IgD-negative memory B cell (primary cell): ENCODE data around the gene PTX3. TPM values are rescaled to one million over a fixed set of nuclear protein-coding genes. Genes with fewer than 3 reads are reported as not detected.

Experiments used
- H3K27ac Mint-ChIP-seq, 3 donors: one replicate each; pipeline ENCODE4 v1.8.0; 2020 to 2022; ENCODE audit warnings: mild to moderate bottlenecking in 3 of 3, mixed read lengths in 3 of 3, moderate library complexity in 1 of 3
- H3K27me3 Mint-ChIP-seq: one replicate; pipeline ENCODE4 v1.8.0; 2021; ENCODE audit warnings: mixed read lengths
- H3K36me3 Mint-ChIP-seq: one replicate; pipeline ENCODE4 v1.8.0; 2020; ENCODE audit warnings: mild to moderate bottlenecking, mixed read lengths
- H3K4me1 Mint-ChIP-seq, 3 donors: one replicate each; pipeline ENCODE4 v1.8.0; 2020 to 2022; ENCODE audit warnings: mixed read lengths in 3 of 3, mild to moderate bottlenecking in 1 of 3
- H3K4me3 Mint-ChIP-seq, 4 donors: one replicate each; pipeline ENCODE4 v1.8.0; 2020 to 2022; ENCODE audit warnings: mild to moderate bottlenecking in 4 of 4, mixed read lengths in 4 of 4, moderate library complexity in 3 of 4
- H3K9me3 Mint-ChIP-seq, 3 donors: one replicate each; pipeline ENCODE4 v1.8.0; 2020 to 2021; ENCODE audit warnings: mixed read lengths in 3 of 3, mild to moderate bottlenecking in 1 of 3
- polyA plus RNA-seq: library from polyadenylated mRNA; unstranded; fragments of 300-500 nt; fragmentation: Illumina TruSeq; gene quantifications from one replicate; pipeline ENCODE4 v1.2.3, GENCODE V29; 2021

The PTX3 gene
- polyA plus RNA-seq, 1 donor from 2014 or later, result not detected

GRCh38 chr3:157475921-157476414, 39.3 kb downstream of the PTX3 start:
- no peaks in the 10 kb centered on the region for H3K27me3 Mint-ChIP-seq
- peaks cover 0 to 2% (median 0%) of the 10 kb centered on the region in 3 donors for H3K4me1 Mint-ChIP-seq
- H3K36me3 Mint-ChIP-seq, result no peaks in the 10 kb centered on the region
- H3K9me3 Mint-ChIP-seq, result no peaks in the 10 kb centered on the region
- H3K27ac Mint-ChIP-seq, result no peak overlapping the region
- H3K4me3 Mint-ChIP-seq, result no peak overlapping the region

GRCh38 chr3:157477441-157477840, 40.8 kb downstream of the PTX3 start:
- H3K27ac Mint-ChIP-seq, result no peak overlapping the region

GRCh38 chr3:157479464-157480243, 43.0 kb downstream of the PTX3 start:
- peaks cover 0 to 2% (median 0%) of the 10 kb centered on the region in 3 donors for H3K4me1 Mint-ChIP-seq
- peaks cover 0 to 9% (median 2%) of the 10 kb centered on the region in 3 donors for H3K9me3 Mint-ChIP-seq
- H3K36me3 Mint-ChIP-seq, result no peaks in the 10 kb centered on the region
- no peak overlapping the region for H3K4me3 Mint-ChIP-seq
- peaks cover 3% of the 10 kb centered on the region for H3K27me3 Mint-ChIP-seq
- no peak overlapping the region for H3K27ac Mint-ChIP-seq

More at GRCh38 chr3:157477441-157477840, 40.8 kb downstream of the PTX3 start:
- Mint-ChIP-seq H3K4me3 (no peak overlapping the region), H3K4me1 (peaks cover 0 to 2% (median 0%) of the 10 kb centered on the region in 3 donors), H3K9me3 (peaks cover 0 to 6% (median 2%) of the 10 kb centered on the region in 3 donors), H3K27me3 (no peaks in the 10 kb centered on the region), H3K36me3 (no peaks in the 10 kb centered on the region)

GRCh38 chr3:157487339-157487738, 50.7 kb downstream of the PTX3 start:
- H3K27ac Mint-ChIP-seq, result no peak overlapping the region
- H3K9me3 Mint-ChIP-seq, result peaks cover 0 to 4% (median 0%) of the 10 kb centered on the region in 3 donors
- H3K4me3 Mint-ChIP-seq, result no peak overlapping the region

GRCh38 chr3:157488144-157488543, 51.5 kb downstream of the PTX3 start:
- H3K9me3 Mint-ChIP-seq, result no peaks in the 10 kb centered on the region
- peaks cover 0 to 2% (median 1%) of the 10 kb centered on the region in 3 donors for H3K4me1 Mint-ChIP-seq
- H3K27me3 Mint-ChIP-seq, result peaks cover 7% of the 10 kb centered on the region
- no peaks in the 10 kb centered on the region for H3K36me3 Mint-ChIP-seq
- H3K4me3 Mint-ChIP-seq, result no peak overlapping the region
- no peak overlapping the region for H3K27ac Mint-ChIP-seq

More at GRCh38 chr3:157487339-157487738, 50.7 kb downstream of the PTX3 start:
- Mint-ChIP-seq H3K36me3 (no peaks in the 10 kb centered on the region), H3K27me3 (peaks cover 7% of the 10 kb centered on the region), H3K4me1 (peaks cover 0 to 2% (median 1%) of the 10 kb centered on the region in 3 donors)

GRCh38 chr3:157491136-157491535, 54.5 kb downstream of the PTX3 start:
- Mint-ChIP-seq H3K27ac (no peak overlapping the region), H3K36me3 (no peaks in the 10 kb centered on the region), H3K9me3 (no peaks in the 10 kb centered on the region), H3K27me3 (peaks cover 6% of the 10 kb centered on the region), H3K4me1 (peaks cover 0 to 2% (median 1%) of the 10 kb centered on the region in 3 donors), H3K4me3 (no peak overlapping the region)

Other genes with a start within 250 kb of the PTX3 start
- gene VEPH1, start 66.6 kb downstream of the PTX3 start, polyA plus RNA-seq, result not detected